Smooth muscle cell (in vitro differentiated cells): ENCODE data around the gene FBXL16. TPM values are rescaled to one million over a fixed set of nuclear protein-coding genes. Genes with fewer than 3 reads are reported as not detected.

Experiments
- DNase-seq: peaks from one replicate; lab custom pipeline; 2025; ENCODE audit not compliant: unreplicated experiment; lab: John Stamatoyannopoulos, UW
- H2AFZ ChIP-seq: fragments of 200-600 bp; sonication (generic); 2 replicates; pipeline ENCODE4 v1.6.0; 2016; ENCODE audit warnings: antibody characterized with exemption, low read depth, mild to moderate bottlenecking
- H3F3A ChIP-seq: fragments of 200-600 bp; sonication (generic); 2 replicates; pipeline ENCODE4 v1.6.0; 2017; ENCODE audit warnings: antibody characterized with exemption, low read depth
- H3K27ac ChIP-seq: fragments of 200-600 bp; sonication (generic); 2 replicates; pipeline ENCODE4 v1.5.1; 2016; ENCODE audit warnings: low read depth, mild to moderate bottlenecking
- H3K27me3 ChIP-seq: fragments of 200-600 bp; sonication (generic); 2 replicates; pipeline ENCODE4 v1.6.1; 2016; ENCODE audit warnings: low read depth, mild to moderate bottlenecking
- H3K36me3 ChIP-seq: fragments of 200-600 bp; sonication (generic); 2 replicates; pipeline ENCODE4 v1.5.1; 2016; ENCODE audit warnings: low read depth
- H3K4me1 ChIP-seq: fragments of 200-600 bp; sonication (generic); 2 replicates; pipeline ENCODE4 v1.5.1; 2016; ENCODE audit warnings: low read depth
- H3K4me2 ChIP-seq: fragments of 200-600 bp; sonication (generic); 2 replicates; pipeline ENCODE4 v1.6.0; 2016; ENCODE audit warnings: mild to moderate bottlenecking
- H3K4me3 ChIP-seq: fragments of 200-600 bp; sonication (generic); 2 replicates; pipeline ENCODE4 v1.5.1; 2016; ENCODE audit warnings: mild to moderate bottlenecking
- H3K79me2 ChIP-seq: fragments of 200-600 bp; sonication (generic); 2 replicates; pipeline ENCODE4 v1.6.0; 2016; ENCODE audit warnings: low read depth, mild to moderate bottlenecking
- H3K9ac ChIP-seq: fragments of 200-600 bp; sonication (generic); 2 replicates; pipeline ENCODE4 v1.6.0; 2016; ENCODE audit warnings: low read depth
- H3K9me3 ChIP-seq: fragments of 200-600 bp; sonication (generic); replicated peaks from 2 replicates; pipeline ENCODE4 v1.5.1; 2016; ENCODE audit warnings: low read depth
- H4K20me1 ChIP-seq: fragments of 200-600 bp; sonication (generic); 2 replicates; pipeline ENCODE4 v1.6.0; 2016; ENCODE audit warnings: low read depth
- WGBS: methylation state at CpG from one replicate; pipeline ENCODE4 v1.1.7; 2016; ENCODE audit warnings: low lambda C conversion rate; 5-methylcytosine and 5-hydroxymethylcytosine counted together
- polyA plus RNA-seq: library from polyadenylated mRNA; unstranded; fragments of >200 nt; fragmentation: Nextera tagmentation; extraction: Ambion mirVana; gene quantifications from 2 replicates; pipeline ENCODE4 v1.2.1, GENCODE V29; 2016
- total RNA-seq: library from RNA; depleted of rRNA; stranded (reverse); fragments of >200 nt; gene quantifications from 2 replicates; pipeline ENCODE4 v1.2.3, GENCODE V29; 2014
- TF ChIP-seq, protein P1 (sequence below): fragments of 200-600 bp; sonication (generic); IDR thresholded peaks from 2 replicates; pipeline ENCODE4 v1.5.1; 2017; ENCODE audit warnings: borderline replicate concordance, mild to moderate bottlenecking, antibody characterized with exemption; ENCODE audit not compliant: insufficient read depth, poor library complexity, severe bottlenecking

FBXL16 gene
- total and polyA plus RNA-seq, 2 experiments from 2014 or later: 0.17 to 0.76 TPM

DNA sequence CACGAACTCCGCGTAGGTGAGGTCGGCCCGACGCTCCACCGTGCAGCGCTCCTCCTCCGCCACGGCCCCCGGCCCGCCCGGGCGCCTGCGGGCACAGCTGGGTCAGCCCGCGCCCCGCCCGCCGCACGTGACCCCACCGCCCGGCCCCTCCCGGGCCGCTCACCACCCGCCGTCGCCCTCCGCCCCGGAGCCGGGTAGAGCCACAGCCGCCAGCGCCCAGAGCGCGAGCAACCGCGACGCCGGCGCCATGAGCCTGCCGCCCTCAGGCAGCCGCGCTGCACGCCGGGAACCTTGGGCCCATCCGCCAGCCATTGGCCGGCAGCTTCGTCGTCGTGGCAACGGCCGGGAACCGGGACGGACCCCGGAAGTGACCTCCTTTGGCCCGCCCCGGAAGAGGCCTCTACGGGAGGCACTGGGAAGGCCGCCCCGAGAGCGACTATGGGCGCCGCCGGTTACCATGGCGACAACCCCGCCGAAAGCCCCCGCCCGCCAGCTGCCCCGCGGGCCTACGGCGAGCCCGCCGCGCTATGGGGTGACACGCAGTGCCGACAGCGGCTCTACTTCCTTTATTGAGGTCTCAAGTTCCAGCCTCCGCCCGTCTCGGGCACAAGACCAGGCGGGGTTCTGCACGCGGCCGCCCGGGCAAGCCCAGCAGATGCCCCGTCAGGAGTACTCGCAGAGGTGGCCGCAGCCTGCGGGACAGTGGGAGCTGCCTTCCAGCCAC, 21.4 kb downstream of the FBXL16 start, which contains the start of gene JMJD8:
TSS of gene JMJD8 (minus strand) at position 264 of the 724 bp plus-strand sequence. CDS start at position 249, 15 bp downstream.
- peak within 1 kb of the TSS; percentile 71 for H3K9ac ChIP-seq
- H3K79me2 ChIP-seq: peaks cover 35% of the 10 kb centered on the region

DNA sequence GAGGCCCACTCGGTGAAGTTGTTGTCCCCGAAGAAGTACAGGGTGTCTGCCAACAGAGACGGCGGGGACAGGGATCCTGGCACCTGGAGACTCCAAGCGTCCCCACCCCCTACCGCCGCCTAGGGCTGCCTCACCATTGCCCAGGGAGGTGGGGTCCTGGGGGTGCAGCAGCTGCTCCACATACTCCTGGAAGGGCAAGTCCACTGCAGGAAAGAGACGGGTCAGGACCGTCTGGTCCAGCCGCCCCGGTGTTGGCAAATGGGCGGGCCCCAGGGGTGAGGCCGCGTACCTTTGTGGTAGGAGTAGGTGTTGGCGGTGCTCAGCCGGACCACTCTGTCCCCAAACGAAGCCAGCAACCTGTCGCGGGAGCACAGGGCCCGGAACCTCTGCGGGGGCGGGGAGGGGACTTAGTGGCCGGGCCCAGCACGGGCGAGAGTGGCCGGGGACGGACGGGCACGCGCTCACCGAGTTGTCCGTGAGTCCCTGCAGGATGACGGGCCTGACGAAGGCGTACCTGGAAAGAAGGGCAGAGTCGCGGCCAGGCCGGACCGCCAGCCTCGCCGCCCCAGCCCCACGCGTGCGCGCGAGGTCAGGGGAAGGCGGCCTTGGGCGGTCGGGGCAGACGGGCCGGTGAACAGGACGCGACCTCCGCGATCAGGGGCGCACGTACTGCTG, 22.1 kb downstream of the FBXL16 start:
- Histone ChIP-seq H3K4me2 (peak overlapping the region; percentile 95), H3K4me1 (peaks cover 18% of the 10 kb centered on the region), H3K36me3 (no peaks in the 10 kb centered on the region), H3K79me2 (peaks cover 32% of the 10 kb centered on the region), H3F3A (no peaks in the 10 kb centered on the region), H3K9ac (peak overlapping the region; percentile 58), H3K27ac (peak overlapping the region; percentile 84), H4K20me1 (peaks cover 33% of the 10 kb centered on the region), H2AFZ (no peak overlapping the region), H3K27me3 (no peaks in the 10 kb centered on the region), H3K4me3 (peak overlapping the region; percentile 60), H3K9me3 (no peaks in the 10 kb centered on the region)
- no peak for DNase-seq
- 17% methylated on average over 51 of the region's 57 CpGs for WGBS
- TF ChIP-seq, protein P1, sequence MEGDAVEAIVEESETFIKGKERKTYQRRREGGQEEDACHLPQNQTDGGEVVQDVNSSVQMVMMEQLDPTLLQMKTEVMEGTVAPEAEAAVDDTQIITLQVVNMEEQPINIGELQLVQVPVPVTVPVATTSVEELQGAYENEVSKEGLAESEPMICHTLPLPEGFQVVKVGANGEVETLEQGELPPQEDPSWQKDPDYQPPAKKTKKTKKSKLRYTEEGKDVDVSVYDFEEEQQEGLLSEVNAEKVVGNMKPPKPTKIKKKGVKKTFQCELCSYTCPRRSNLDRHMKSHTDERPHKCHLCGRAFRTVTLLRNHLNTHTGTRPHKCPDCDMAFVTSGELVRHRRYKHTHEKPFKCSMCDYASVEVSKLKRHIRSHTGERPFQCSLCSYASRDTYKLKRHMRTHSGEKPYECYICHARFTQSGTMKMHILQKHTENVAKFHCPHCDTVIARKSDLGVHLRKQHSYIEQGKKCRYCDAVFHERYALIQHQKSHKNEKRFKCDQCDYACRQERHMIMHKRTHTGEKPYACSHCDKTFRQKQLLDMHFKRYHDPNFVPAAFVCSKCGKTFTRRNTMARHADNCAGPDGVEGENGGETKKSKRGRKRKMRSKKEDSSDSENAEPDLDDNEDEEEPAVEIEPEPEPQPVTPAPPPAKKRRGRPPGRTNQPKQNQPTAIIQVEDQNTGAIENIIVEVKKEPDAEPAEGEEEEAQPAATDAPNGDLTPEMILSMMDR: no peak

More for the DNA sequence above, 21.4 kb downstream of the FBXL16 start, which contains the start of gene JMJD8:
- Histone ChIP-seq H3K4me2 (peak within 1 kb of the TSS; percentile 95), H3K4me1 (peaks cover 18% of the 10 kb centered on the region), H3K36me3 (no peaks in the 10 kb centered on the region), H3K9me3 (no peaks in the 10 kb centered on the region), H2AFZ (no peak within 1 kb of the TSS), H3K4me3 (peak within 1 kb of the TSS; percentile 60), H4K20me1 (peaks cover 33% of the 10 kb centered on the region), H3K27ac (peak within 1 kb of the TSS; percentile 84), H3K27me3 (no peaks in the 10 kb centered on the region), H3F3A (no peaks in the 10 kb centered on the region)
- 18% methylated on average over 54 of the region's 91 CpGs for WGBS
- peak; percentile 82 for DNase-seq
- TF ChIP-seq, protein P1: no peak

DNA sequence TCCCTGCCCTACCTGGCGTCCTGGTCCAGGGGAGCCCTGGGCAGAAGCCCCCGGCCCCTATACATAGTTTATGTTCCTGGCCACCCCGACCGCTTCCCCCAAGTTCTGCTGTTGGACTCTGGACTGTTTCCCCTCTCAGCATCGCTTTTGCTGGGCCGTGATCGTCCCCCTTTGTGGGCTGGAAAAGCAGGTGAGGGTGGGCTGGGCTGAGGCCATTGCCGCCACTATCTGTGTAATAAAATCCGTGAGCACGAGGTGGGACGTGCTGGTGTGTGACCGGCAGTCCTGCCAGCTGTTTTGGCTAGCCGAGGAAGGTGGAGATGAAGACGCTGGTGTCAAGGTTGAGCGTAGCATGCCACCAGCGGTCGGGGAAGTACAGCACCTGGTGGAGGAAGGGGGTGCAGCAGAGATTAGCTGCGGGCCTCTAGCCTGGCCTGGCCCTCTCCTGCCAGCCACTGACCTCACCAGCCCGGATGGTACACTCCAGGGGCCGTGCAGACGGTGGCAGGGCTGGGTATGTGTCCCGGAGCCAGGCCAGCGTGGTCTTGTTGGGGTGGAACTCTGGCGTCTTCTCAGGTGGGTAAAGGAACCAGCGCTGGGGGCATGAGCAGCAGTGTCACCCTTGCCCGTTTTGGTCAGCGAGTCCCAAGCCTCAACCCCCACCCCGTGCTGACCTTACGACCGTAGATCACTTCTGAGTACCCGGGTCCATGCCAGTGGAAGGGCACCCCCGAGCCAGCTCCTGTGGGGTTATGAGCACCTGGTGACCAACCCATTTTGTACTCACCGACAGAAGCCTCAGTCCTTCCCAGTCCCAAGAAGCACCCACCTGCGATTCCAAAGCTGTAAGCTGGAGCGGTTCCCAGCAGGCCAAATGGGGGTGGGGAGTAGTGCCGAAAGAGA, 22.9 kb downstream of the FBXL16 start:
- no peaks in the 10 kb centered on the region for H3K27me3 ChIP-seq
- H3F3A ChIP-seq: no peaks in the 10 kb centered on the region
- TF ChIP-seq, protein P1: no peak
- H3K9me3 ChIP-seq: no peaks in the 10 kb centered on the region
- DNase-seq: no peak
- H3K79me2 ChIP-seq: peaks cover 32% of the 10 kb centered on the region
- H3K4me2 ChIP-seq: peak overlapping the region; percentile 95
- no peak overlapping the region for H3K27ac ChIP-seq
- peaks cover 18% of the 10 kb centered on the region for H3K4me1 ChIP-seq
- H4K20me1 ChIP-seq: peaks cover 33% of the 10 kb centered on the region
- no peak overlapping the region for H3K9ac ChIP-seq
- no peak overlapping the region for H2AFZ ChIP-seq
- peak overlapping the region; percentile 60 for H3K4me3 ChIP-seq
- 93% methylated on average over 36 of the region's 36 CpGs for WGBS
- H3K36me3 ChIP-seq: no peaks in the 10 kb centered on the region
